GM11168 (cell line): ENCODE results near the gene KRTDAP.
"Not testable (repeated sequence)": the region's sequence is repeated elsewhere in the genome, so short reads cannot be mapped to it uniquely, and the experiment has no call there.

ENCODE experiments used
- in situ Hi-C: fragments of 300-500 bp; cut with MboI; formaldehyde crosslinking; loops from one replicate; pipeline ENCODE4 v1.12.0; 2022; ENCODE audit warnings: low sequenced_read_pairs; ENCODE audit not compliant: unreplicated experiment

The KRTDAP gene

GRCh38 chr19:35487656-35488182 lies 2.5 kb downstream of the KRTDAP start:
- in situ Hi-C loops: no loop called here

GRCh38 chr19:35486268-35486708 lies 4.0 kb downstream of the KRTDAP start:
- in situ Hi-C loops: no loop called here

GRCh38 chr19:35484252-35485036 lies 5.8 kb downstream of the KRTDAP start:
- in situ Hi-C loops: no loop called here

- in situ Hi-C loops: no loop called here
These were observed 7.2 kb downstream of the KRTDAP start for GRCh38 chr19:35483089-35483488.

GRCh38 chr19:35478794-35479677 lies 11.2 kb downstream of the KRTDAP start:
- in situ Hi-C loops: no loop called here

- in situ Hi-C loops: no loop called here
These were observed 14.1 kb downstream of the KRTDAP start for GRCh38 chr19:35476149-35476548.

- in situ Hi-C loops: not testable (repeated sequence)
These were observed 15.7 kb downstream of the KRTDAP start for GRCh38 chr19:35474594-35474993.

- in situ Hi-C loops: no loop called here
These were observed 16.2 kb downstream of the KRTDAP start for GRCh38 chr19:35474104-35474503.

GRCh38 chr19:35471946-35472345 lies 18.3 kb downstream of the KRTDAP start:
- in situ Hi-C loops: no loop called here

- in situ Hi-C loops: not testable (repeated sequence)
These were observed 19.2 kb downstream of the KRTDAP start for GRCh38 chr19:35471075-35471474.

- in situ Hi-C loops: no loop called here
These were observed 20.1 kb downstream of the KRTDAP start for GRCh38 chr19:35470128-35470527.

- in situ Hi-C loops: loop anchor here (5.0 kb wide), 1 partner anchor 116 kb away; no protein-coding TSS in a partner anchor
These were observed 21.6 kb downstream of the KRTDAP start for GRCh38 chr19:35468637-35469036.

GRCh38 chr19:35466259-35466658 lies 24.0 kb downstream of the KRTDAP start:
- in situ Hi-C loops: loop anchor here (5.0 kb wide), 1 partner anchor 114 kb away; no protein-coding TSS in a partner anchor

- in situ Hi-C loops: not testable (repeated sequence)
These were observed 27.3 kb downstream of the KRTDAP start for GRCh38 chr19:35462956-35463355.

GRCh38 chr19:35462476-35462953 lies 27.7 kb downstream of the KRTDAP start:
- in situ Hi-C loops: no loop called here

GRCh38 chr19:35461788-35462187 lies 28.5 kb downstream of the KRTDAP start:
- in situ Hi-C loops: not testable (repeated sequence)

- in situ Hi-C loops: no loop called here
These were observed 29.2 kb downstream of the KRTDAP start for GRCh38 chr19:35461060-35461459.

- in situ Hi-C loops: no loop called here
These were observed 29.7 kb downstream of the KRTDAP start for GRCh38 chr19:35460608-35461007.

- in situ Hi-C loops: no loop called here
These were observed 30.7 kb downstream of the KRTDAP start for GRCh38 chr19:35459414-35460082.

GRCh38 chr19:35458731-35459391 lies 31.4 kb downstream of the KRTDAP start:
- in situ Hi-C loops: no loop called here
